GM12864 (cell line): ENCODE results near the gene GALNT7.

Source experiments
- DNase-seq: peaks from one replicate; pipeline ENCODE4 v3.0.0-alpha.2; 2011; ENCODE audit warnings: low read depth
- H3K4me3 ChIP-seq: 2 replicates; pipeline ENCODE4 v1.5.1; 2011; ENCODE audit warnings: mild to moderate bottlenecking, low read depth, low read length, control low read depth
- TF ChIP-seq, protein P1 (sequence below): IDR thresholded peaks from 2 replicates; pipeline ENCODE4 v1.5.1; 2011; ENCODE audit warnings: low read depth, mild to moderate bottlenecking, moderate library complexity, low read length, control low read depth, inconsistent platforms; ENCODE audit errors: missing control alignments

GALNT7 gene

GRCh38 chr4:173171098-173171497, 2.5 kb downstream of the GALNT7 start:
- DNase-seq = no peak
- H3K4me3 ChIP-seq = no peak overlapping the region
- TF ChIP-seq, protein P1, sequence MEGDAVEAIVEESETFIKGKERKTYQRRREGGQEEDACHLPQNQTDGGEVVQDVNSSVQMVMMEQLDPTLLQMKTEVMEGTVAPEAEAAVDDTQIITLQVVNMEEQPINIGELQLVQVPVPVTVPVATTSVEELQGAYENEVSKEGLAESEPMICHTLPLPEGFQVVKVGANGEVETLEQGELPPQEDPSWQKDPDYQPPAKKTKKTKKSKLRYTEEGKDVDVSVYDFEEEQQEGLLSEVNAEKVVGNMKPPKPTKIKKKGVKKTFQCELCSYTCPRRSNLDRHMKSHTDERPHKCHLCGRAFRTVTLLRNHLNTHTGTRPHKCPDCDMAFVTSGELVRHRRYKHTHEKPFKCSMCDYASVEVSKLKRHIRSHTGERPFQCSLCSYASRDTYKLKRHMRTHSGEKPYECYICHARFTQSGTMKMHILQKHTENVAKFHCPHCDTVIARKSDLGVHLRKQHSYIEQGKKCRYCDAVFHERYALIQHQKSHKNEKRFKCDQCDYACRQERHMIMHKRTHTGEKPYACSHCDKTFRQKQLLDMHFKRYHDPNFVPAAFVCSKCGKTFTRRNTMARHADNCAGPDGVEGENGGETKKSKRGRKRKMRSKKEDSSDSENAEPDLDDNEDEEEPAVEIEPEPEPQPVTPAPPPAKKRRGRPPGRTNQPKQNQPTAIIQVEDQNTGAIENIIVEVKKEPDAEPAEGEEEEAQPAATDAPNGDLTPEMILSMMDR = no peak

GRCh38 chr4:173171987-173172386, 3.4 kb downstream of the GALNT7 start:
- no peak for DNase-seq
- TF ChIP-seq, protein P1 = no peak
- H3K4me3 ChIP-seq = no peak overlapping the region

DNA sequence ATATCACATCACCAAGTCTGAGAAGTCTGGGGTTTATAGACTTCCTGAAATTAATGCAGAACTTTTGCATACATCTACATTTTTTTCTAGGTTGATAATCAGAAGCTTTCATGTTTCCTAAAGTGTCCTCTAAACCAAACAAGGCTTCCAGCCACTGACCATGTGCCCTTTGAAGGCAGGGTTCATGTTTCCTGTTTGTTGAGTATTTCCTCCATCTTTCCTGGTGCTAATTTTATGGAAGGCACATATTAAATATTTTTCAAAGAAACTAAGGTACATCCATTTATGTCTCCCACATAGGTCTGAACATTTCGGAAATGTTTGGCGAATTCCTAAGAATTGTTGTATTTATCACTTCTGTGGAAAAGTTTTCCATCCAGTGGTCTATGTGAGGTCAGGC, 5.6 kb downstream of the GALNT7 start:
- TF ChIP-seq, protein P1 = no peak
- DNase-seq = no peak
- no peak overlapping the region for H3K4me3 ChIP-seq

- TF ChIP-seq, protein P1 = no peak
- H3K4me3 ChIP-seq = no peak overlapping the region
- DNase-seq = no peak
Observed at GRCh38 chr4:173174594-173175012, 6.0 kb downstream of the GALNT7 start.

GRCh38 chr4:173176010-173176409, 7.4 kb downstream of the GALNT7 start:
- no peak overlapping the region for H3K4me3 ChIP-seq
- TF ChIP-seq, protein P1 = no peak
- no peak for DNase-seq

DNA sequence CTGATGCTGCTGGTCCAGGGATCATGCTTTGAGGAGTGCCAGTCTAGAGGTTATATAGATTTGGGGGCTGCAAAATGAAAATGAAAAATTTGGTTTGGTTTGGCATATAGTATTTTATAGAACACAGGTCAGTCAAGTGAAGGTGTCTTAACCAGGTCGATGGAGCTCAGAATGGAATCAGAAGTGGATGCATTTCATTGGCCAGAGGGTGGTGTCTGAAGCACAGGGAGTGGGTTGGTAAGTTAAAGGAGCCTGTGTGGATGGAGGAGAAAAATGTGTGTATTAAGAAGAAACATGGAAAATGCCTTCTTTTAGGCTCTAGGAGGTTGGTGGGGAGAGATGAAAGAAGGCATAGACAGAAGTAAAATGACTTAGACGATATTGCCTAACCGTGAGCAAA, 8.6 kb downstream of the GALNT7 start:
- H3K4me3 ChIP-seq = no peak overlapping the region
- no peak for DNase-seq
- TF ChIP-seq, protein P1 = no peak

- TF ChIP-seq, protein P1 = no peak
- no peak overlapping the region for H3K4me3 ChIP-seq
- DNase-seq = no peak
Observed at GRCh38 chr4:173178144-173178543, 9.5 kb downstream of the GALNT7 start.
